Transverse colon (tissue), 4 donors: ENCODE data around the gene KCTD5. TPM values are rescaled to one million over a fixed set of nuclear protein-coding genes. Genes with fewer than 3 reads are reported as not detected.
"Not testable (repeated sequence)": the region's sequence is repeated elsewhere in the genome, so short reads cannot be mapped to it uniquely, and the experiment has no call there.

Experiments used
- DNase-seq: peaks from one replicate; pipeline ENCODE4 v3.0.0-alpha.2; 2019
- H3K27ac ChIP-seq, 4 donors: fragments of 200-600 bp; sonication (generic); 2 replicates each; pipeline ENCODE4 v1.5.1; 2016 to 2018; ENCODE audit warnings: inconsistent platforms in 4 of 4
- H3K27me3 ChIP-seq: fragments of 200-600 bp; sonication (generic); 2 replicates; pipeline ENCODE4 v1.5.1; 2017; ENCODE audit warnings: inconsistent platforms
- H3K36me3 ChIP-seq, 4 donors: fragments of 200-600 bp; sonication (generic); 2 replicates each; pipeline ENCODE4 v1.5.1; 2017 to 2019; ENCODE audit warnings: inconsistent platforms in 4 of 4
- H3K4me1 ChIP-seq, 4 donors: fragments of 200-600 bp; sonication (generic); 2 replicates each; pipeline ENCODE4 v1.5.1; 2017 to 2020; ENCODE audit warnings: inconsistent platforms in 4 of 4
- H3K4me3 ChIP-seq, 4 donors: fragments of 200-600 bp; sonication (generic); 1 replicate in 1 of 4; 2 replicates in 3 of 4; pipeline versions ENCODE4 v1.5.1 to v1.6.1; 2017 to 2019; ENCODE audit warnings: inconsistent platforms in 4 of 4
- H3K9me3 ChIP-seq, 2 donors: fragments of 200-600 bp; sonication (generic); 2 replicates each; pipeline ENCODE4 v1.5.1; 2017 to 2019; ENCODE audit warnings: inconsistent platforms in 2 of 2
- EP300 ChIP-seq: sonication (generic); formaldehyde crosslinking; IDR thresholded peaks from one replicate; pipeline ENCODE4 v1.6.1; 2017; ENCODE audit warnings: antibody characterized with exemption, low read depth
- POLR2A ChIP-seq: fragments of 450-650 bp; IDR thresholded peaks from one replicate; pipeline ENCODE4 v1.6.1; 2016; ENCODE audit warnings: antibody characterized with exemption, mild to moderate bottlenecking, moderate library complexity
- POLR2AphosphoS5 ChIP-seq, 3 donors: sonication (generic); formaldehyde crosslinking; IDR thresholded peaks; one replicate each; pipeline ENCODE4 v1.6.1; 2016; ENCODE audit warnings: antibody characterized with exemption in 3 of 3
- WGBS, 2 donors: methylation state at CpG; one replicate each; pipeline ENCODE4 v1.1.5; 2018; ENCODE audit warnings: low coverage in 1 of 2; 5-methylcytosine and 5-hydroxymethylcytosine counted together
- in situ Hi-C, 4 donors: fragments of 200-750 bp; cut with MboI; loops; one replicate each; pipeline versions ENCODE4 v1.15.0 to v1.15.1; 2017; ENCODE audit warnings: low sequenced_read_pairs in 3 of 4, low pct_ligation_motif_present in 1 of 4, low pct_unique_long_range_greater_than_20kb in 1 of 4
- intact Hi-C: fragments of 100-400 bp; cut with DNase I; formaldehyde crosslinking; loops from one replicate; pipeline ENCODE4 v1.15.1; 2023; ENCODE audit warnings: low total_unique reads
- total RNA-seq, 4 donors: library from RNA; depleted of rRNA; stranded (reverse); fragments of >200 nt; gene quantifications; one replicate each; pipeline ENCODE4 v1.1.0, GENCODE V29; 2016
- TF ChIP-seq, protein P1 (sequence below), 5 experiments: fragments of 200-600 bp in 3 of 5; fragments of 450-650 bp in 2 of 5; sonication (generic) in 3 of 5; IDR thresholded peaks; 1 replicate in 2 of 5; 2 replicates in 3 of 5; pipeline ENCODE4 v1.5.1; 2016 to 2017; ENCODE audit warnings: antibody characterized with exemption in 5 of 5, inconsistent platforms in 3 of 5, mild to moderate bottlenecking in 2 of 5, moderate library complexity in 1 of 5

KCTD5 gene
- total RNA-seq, 4 donors from 2014 or later = 44.2 to 107 (median 60.3) TPM

DNA sequence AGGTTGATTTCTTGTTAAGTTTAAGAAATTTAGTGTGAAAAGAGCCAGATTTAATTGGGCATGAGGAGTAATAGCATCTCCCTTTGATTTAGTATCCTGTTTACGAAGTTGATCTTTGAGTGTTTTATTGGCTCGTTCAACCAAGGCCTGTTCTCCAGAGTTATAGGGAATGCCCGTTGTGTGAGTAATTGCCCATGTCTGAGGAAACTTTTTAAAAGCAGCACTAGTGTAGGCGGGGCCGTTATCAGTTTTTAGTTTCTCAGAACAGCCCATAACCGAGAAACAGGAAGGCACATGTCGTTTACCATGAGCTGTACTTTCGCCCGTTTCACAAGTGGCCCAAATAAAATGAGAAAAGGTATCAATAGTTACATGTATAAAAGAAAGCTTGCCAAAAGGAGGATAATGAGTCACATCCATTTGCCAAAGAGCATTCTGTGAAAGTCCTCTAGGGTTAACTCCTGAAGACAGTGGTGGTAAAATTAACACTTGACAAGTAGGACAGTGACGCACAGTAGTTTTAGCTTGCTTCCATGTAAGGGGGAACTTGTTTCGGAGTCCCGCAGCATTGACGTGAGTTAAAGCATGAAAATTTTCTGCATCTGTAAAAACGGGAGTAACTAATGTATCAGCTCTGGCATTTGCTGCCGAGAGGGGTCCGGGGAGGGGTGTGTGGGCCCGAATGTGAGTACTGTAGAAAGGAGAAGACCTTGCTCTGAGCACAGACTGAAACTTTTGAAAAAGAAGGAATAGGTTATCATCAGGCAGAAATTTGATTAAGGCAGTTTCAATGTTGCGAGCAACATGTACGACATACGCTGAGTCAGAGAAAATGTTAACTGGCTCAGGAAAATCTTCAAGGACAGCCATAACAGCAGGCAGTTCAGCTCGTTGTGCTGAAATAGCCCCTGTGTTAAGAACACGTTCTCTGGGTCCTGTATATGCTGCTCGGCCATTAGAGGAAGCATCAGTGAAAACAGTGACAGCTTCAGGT is 18.5 kb upstream of the KCTD5 start:
- H3K27me3 ChIP-seq = no peaks in the 10 kb centered on the region
- H3K27ac ChIP-seq = peak overlapping the region; percentile 69 to 86 (median 77)
- WGBS, 2 donors = 32 to 38% methylated on average over 16 to 23 of the region's 23 CpGs
- H3K4me3 ChIP-seq = no peak overlapping the region
- intact Hi-C loops (loop anchor here (10.0 kb wide), 1 partner anchor 679 kb away; the partner anchor contains the start of genes GFER, NOXO1 and SYNGR3), in situ Hi-C loops (no loop called here)
- peaks cover 8 to 25% (median 18%) of the 10 kb centered on the region in 4 donors for H3K4me1 ChIP-seq
- peak; percentile 54 for DNase-seq
- peak in 1 of 3 donors; percentile 28 for TF ChIP-seq POLR2AphosphoS5 (IDR thresholded peaks at IDR 0.05)
- TF ChIP-seq, protein P1, sequence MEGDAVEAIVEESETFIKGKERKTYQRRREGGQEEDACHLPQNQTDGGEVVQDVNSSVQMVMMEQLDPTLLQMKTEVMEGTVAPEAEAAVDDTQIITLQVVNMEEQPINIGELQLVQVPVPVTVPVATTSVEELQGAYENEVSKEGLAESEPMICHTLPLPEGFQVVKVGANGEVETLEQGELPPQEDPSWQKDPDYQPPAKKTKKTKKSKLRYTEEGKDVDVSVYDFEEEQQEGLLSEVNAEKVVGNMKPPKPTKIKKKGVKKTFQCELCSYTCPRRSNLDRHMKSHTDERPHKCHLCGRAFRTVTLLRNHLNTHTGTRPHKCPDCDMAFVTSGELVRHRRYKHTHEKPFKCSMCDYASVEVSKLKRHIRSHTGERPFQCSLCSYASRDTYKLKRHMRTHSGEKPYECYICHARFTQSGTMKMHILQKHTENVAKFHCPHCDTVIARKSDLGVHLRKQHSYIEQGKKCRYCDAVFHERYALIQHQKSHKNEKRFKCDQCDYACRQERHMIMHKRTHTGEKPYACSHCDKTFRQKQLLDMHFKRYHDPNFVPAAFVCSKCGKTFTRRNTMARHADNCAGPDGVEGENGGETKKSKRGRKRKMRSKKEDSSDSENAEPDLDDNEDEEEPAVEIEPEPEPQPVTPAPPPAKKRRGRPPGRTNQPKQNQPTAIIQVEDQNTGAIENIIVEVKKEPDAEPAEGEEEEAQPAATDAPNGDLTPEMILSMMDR (IDR thresholded peaks at IDR 0.05) = no peak
- TF ChIP-seq POLR2A = no peak
- TF ChIP-seq EP300 = no peak
- H3K9me3 ChIP-seq = no peaks in the 10 kb centered on the region
- peaks cover 0 to 3% (median 2%) of the 10 kb centered on the region in 4 donors for H3K36me3 ChIP-seq

DNA sequence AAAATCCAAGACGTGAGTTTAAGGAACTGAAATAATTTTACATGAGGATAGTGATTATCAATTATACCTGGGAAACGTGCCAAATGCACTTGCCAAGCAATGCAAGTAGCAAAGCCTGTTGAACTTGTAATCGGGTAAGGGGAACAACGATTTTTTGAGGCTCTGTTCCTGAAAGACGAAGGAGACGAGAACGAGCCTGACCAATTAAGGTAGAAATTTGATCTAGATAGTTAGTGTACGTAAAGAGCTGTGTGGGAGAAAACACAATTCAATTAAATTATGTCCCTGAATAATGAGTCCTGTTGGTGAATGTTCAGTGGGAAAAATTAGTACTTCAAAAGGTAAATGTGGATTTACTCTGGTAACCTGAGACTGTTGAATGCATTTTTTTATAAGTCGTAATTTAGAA is 17.7 kb upstream of the KCTD5 start:
- H3K4me3 ChIP-seq = no peak overlapping the region
- WGBS, 2 donors = 45 to 53% methylated on average over 4 to 9 of the region's 9 CpGs

DNA sequence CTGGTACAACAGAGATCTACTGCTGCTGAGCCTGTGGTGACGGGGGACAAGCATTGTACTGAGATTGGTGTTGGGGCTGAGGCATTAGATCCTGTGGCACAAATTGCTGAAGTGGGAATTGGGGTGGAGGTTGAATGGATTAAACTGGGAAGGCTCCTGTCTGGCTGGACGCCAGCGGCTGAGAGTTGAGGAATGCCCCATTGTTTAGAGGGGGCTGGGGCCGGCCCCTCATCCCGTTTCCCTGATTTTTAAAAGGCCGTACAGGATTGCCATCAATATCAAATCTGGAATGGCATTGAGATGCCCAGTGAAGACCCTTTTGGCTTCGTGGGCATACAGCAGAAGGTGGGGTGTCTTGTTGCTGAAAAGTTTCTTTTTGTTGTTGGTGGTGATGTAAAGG is 15.7 kb upstream of the KCTD5 start:
- WGBS, 2 donors = 83% methylated on average over 7 of the region's 7 CpGs; no CpG with 5 or more reads in 1 of the 2 donors
- not testable (repeated sequence) for H3K27me3 ChIP-seq

More for the DNA sequence above, 17.7 kb upstream of the KCTD5 start:
- Histone ChIP-seq H3K27ac (peak overlapping the region; percentile 69 to 86 (median 77)), H3K27me3 (no peaks in the 10 kb centered on the region), H3K9me3 (no peaks in the 10 kb centered on the region), H3K4me1 (peaks cover 8 to 27% (median 18%) of the 10 kb centered on the region in 4 donors), H3K36me3 (peaks cover 0 to 10% (median 4%) of the 10 kb centered on the region in 4 donors)
- intact Hi-C loops (loop anchor here (10.0 kb wide), 1 partner anchor 680 kb away; the partner anchor contains the start of genes GFER, NOXO1 and SYNGR3), in situ Hi-C loops (no loop called here)
- TF ChIP-seq, protein P1 (IDR thresholded peaks at IDR 0.05) = no peak
- TF ChIP-seq EP300 (no peak), POLR2AphosphoS5 (IDR thresholded peaks at IDR 0.05) (no peak), POLR2A (no peak)
- DNase-seq = no peak

DNA sequence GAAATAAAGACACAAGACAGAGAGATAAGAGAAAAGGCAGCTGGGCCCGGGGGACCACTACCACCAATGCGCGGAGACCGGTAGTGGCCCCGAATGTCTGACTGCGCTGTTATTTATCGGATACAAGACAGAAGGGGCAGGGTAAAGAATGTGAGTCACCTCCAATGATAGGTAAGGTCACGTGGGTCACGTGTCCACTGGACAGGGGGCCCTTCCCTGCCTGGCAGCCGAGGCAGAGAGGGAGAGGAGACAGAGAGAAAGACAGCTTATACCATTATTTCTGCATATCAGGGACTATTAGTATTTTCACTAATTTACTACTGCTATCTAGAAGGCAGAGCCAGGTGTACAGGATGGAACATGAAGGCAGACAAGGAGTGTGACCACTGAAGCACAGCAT is 12.7 kb upstream of the KCTD5 start:
- H3K9me3 ChIP-seq, in situ Hi-C loops, H3K27me3 ChIP-seq, H3K4me3 ChIP-seq, DNase-seq: not testable (repeated sequence)
- intact Hi-C loops = loop anchor here (10.0 kb wide), 1 partner anchor 685 kb away; the partner anchor contains the start of genes GFER, NOXO1 and SYNGR3
- H3K27ac ChIP-seq = peak overlapping the region in 3 of 4 donors; percentile 21 to 56 (median 45)
- 76% methylated on average over 10 of the region's 10 CpGs; no CpG with 5 or more reads in 1 of the 2 donors for WGBS, 2 donors
- H3K4me1 ChIP-seq = peaks cover 12 to 36% (median 25%) of the 10 kb centered on the region in 4 donors
- peaks cover 0 to 10% (median 4%) of the 10 kb centered on the region in 4 donors for H3K36me3 ChIP-seq

More for the DNA sequence above, 15.7 kb upstream of the KCTD5 start:
- H3K4me3 ChIP-seq, in situ Hi-C loops, H3K27ac ChIP-seq, H3K9me3 ChIP-seq, DNase-seq: not testable (repeated sequence)
- intact Hi-C loops = loop anchor here (10.0 kb wide), 1 partner anchor 682 kb away; the partner anchor contains the start of genes GFER, NOXO1 and SYNGR3
- H3K4me1 ChIP-seq = peaks cover 13 to 36% (median 21%) of the 10 kb centered on the region in 4 donors
- H3K36me3 ChIP-seq = peaks cover 0 to 10% (median 4%) of the 10 kb centered on the region in 4 donors

DNA sequence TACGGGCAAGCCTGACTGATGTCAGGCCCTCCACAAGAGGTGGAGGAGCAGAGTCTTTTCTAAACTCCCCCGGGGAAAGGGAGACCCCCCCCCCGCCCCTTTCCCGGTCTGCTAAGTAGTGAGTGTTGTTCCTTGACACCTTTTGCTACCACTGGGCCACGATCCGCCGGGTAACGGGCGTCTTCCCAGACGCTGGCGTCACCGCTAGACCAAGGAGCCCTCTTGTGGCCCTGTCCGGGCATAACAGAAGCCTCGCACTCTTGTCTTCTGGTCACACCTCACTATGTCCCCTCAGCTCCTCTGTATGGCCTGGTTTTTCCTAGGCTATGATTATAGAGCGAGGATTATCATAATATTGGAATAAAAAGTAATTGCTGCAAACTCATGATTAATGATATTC is 12.3 kb upstream of the KCTD5 start:
- in situ Hi-C loops, intact Hi-C loops, H3K4me3 ChIP-seq, H3K9me3 ChIP-seq, H3K27me3 ChIP-seq: not testable (repeated sequence)
- peaks cover 11 to 40% (median 28%) of the 10 kb centered on the region in 4 donors for H3K4me1 ChIP-seq
- H3K27ac ChIP-seq = peak overlapping the region in 3 of 4 donors; percentile 21 to 56 (median 45)
- H3K36me3 ChIP-seq = peaks cover 0 to 10% (median 4%) of the 10 kb centered on the region in 4 donors
- 10 to 16% methylated on average over 2 to 15 of the region's 15 CpGs for WGBS, 2 donors
- peak; percentile 86 for DNase-seq
- TF ChIP-seq, protein P1 (IDR thresholded peaks at IDR 0.05) = peak; percentile 67 to 73 (median 72)
